Esophagus (tissue), 2 donors: ENCODE results near the gene RIPK3. TPM values are rescaled to one million over a fixed set of nuclear protein-coding genes. Genes with fewer than 3 reads are reported as not detected.

Experiments
- H3K27ac ChIP-seq, 2 donors: one replicate each; pipeline ENCODE4 v1.5.1; 2013; ENCODE audit warnings: low read depth in 2 of 2, mild to moderate bottlenecking in 2 of 2, inconsistent platforms in 1 of 2, low read length in 1 of 2, moderate library complexity in 1 of 2
- H3K27me3 ChIP-seq, 2 donors: one replicate each; pipeline ENCODE4 v1.6.1; 2013; ENCODE audit warnings: low read length in 2 of 2, control low read depth in 1 of 2, mild to moderate bottlenecking in 1 of 2; ENCODE audit not compliant: insufficient read depth in 2 of 2, control insufficient read depth in 1 of 2
- H3K36me3 ChIP-seq, 2 donors: one replicate each; pipeline ENCODE4 v1.6.1; 2013; ENCODE audit warnings: low read length in 1 of 2; ENCODE audit not compliant: control insufficient read depth in 2 of 2, insufficient read depth in 2 of 2
- H3K4me1 ChIP-seq, 2 donors: one replicate each; pipeline ENCODE4 v1.6.1; 2013; ENCODE audit warnings: low read length in 1 of 2; ENCODE audit not compliant: control insufficient read depth in 2 of 2, insufficient read depth in 2 of 2
- H3K4me3 ChIP-seq, 2 donors: one replicate each; pipeline ENCODE4 v1.5.1; 2013; ENCODE audit warnings: low read length in 2 of 2, mild to moderate bottlenecking in 2 of 2, low read depth in 1 of 2, moderate library complexity in 1 of 2
- H3K9me3 ChIP-seq, 2 donors: one replicate each; pipeline ENCODE4 v1.6.1; 2013; ENCODE audit warnings: mild to moderate bottlenecking in 2 of 2, low read depth in 1 of 2, low read length in 1 of 2, moderate library complexity in 1 of 2; ENCODE audit not compliant: control insufficient read depth in 2 of 2, insufficient read depth in 1 of 2
- WGBS, 2 donors: extraction: QIAGEN DNeasy Blood & Tissue Kit; methylation state at CpG; one replicate each; pipeline ENCODE4 v1.1.7; 2013; 5-methylcytosine and 5-hydroxymethylcytosine counted together
- polyA plus RNA-seq, 2 donors: library from polyadenylated mRNA; stranded (reverse); fragments of 200-250 nt; gene quantifications; one replicate each; pipeline ENCODE4 v1.2.3, GENCODE V29; 2013
- donor health status: healthy with polysubstance abuse.
- donor health status: Bipolar disorder and iron deficiency.

The RIPK3 gene
- polyA plus RNA-seq, 2 donors = 13.3 to 14.4 TPM

DNA sequence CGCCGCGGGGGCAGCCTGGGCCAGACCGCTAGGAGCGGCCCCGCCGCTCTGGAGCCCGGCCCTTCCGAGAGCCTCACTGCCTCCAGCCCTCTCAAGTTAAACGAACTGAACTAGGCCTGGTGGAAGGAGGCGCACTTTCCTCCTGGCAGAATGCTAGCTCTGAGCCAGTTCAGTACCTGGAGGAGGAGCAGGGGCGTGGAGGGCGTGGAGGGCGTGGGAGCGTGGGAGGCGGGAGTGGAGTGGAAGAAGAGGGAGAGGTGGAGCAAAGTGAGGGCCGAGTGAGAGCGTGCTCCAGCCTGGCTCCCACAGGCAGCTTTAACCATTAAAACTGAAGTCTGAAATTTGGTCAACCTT lies 23.2 kb downstream of the RIPK3 start:
- Histone ChIP-seq H3K36me3 (no peaks in the 10 kb centered on the region), H3K27me3 (no peaks in the 10 kb centered on the region), H3K9me3 (no peaks in the 10 kb centered on the region), H3K27ac (peak overlapping the region; percentile 46 to 93), H3K4me3 (no peak overlapping the region), H3K4me1 (peaks cover 11 to 34% of the 10 kb centered on the region in 2 donors)
- 42 to 57% methylated on average over 18 of the region's 18 CpGs for WGBS, 2 donors

DNA sequence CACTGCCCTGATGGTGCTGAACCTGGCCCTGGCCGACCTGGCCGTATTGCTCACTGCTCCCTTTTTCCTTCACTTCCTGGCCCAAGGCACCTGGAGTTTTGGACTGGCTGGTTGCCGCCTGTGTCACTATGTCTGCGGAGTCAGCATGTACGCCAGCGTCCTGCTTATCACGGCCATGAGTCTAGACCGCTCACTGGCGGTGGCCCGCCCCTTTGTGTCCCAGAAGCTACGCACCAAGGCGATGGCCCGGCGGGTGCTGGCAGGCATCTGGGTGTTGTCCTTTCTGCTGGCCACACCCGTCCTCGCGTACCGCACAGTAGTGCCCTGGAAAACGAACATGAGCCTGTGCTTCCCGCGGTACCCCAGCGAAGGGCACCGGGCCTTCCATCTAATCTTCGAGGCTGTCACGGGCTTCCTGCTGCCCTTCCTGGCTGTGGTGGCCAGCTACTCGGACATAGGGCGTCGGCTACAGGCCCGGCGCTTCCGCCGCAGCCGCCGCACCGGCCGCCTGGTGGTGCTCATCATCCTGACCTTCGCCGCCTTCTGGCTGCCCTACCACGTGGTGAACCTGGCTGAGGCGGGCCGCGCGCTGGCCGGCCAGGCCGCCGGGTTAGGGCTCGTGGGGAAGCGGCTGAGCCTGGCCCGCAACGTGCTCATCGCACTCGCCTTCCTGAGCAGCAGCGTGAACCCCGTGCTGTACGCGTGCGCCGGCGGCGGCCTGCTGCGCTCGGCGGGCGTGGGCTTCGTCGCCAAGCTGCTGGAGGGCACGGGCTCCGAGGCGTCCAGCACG lies 23.8 kb downstream of the RIPK3 start:
- Histone ChIP-seq H3K4me3 (no peak overlapping the region), H3K4me1 (peaks cover 11 to 39% of the 10 kb centered on the region in 2 donors), H3K27me3 (no peaks in the 10 kb centered on the region), H3K27ac (peak overlapping the region; percentile 46 to 93), H3K36me3 (no peaks in the 10 kb centered on the region), H3K9me3 (no peaks in the 10 kb centered on the region)
- 39 to 48% methylated on average over 69 to 70 of the region's 70 CpGs for WGBS, 2 donors

- H3K4me1 ChIP-seq = peaks cover 11 to 45% of the 10 kb centered on the region in 2 donors
- H3K9me3 ChIP-seq = no peaks in the 10 kb centered on the region
- no peaks in the 10 kb centered on the region for H3K27me3 ChIP-seq
- H3K36me3 ChIP-seq = no peaks in the 10 kb centered on the region
- peak overlapping the region; percentile 46 to 93 for H3K27ac ChIP-seq
- 74 to 79% methylated on average over 10 of the region's 10 CpGs for WGBS, 2 donors
- H3K4me3 ChIP-seq = no peak overlapping the region
Observed at GRCh38 chr14:24315243-24315806, 24.5 kb downstream of the RIPK3 start.

- H3K9me3 ChIP-seq = no peaks in the 10 kb centered on the region
- 50 to 58% methylated on average over 5 of the region's 5 CpGs for WGBS, 2 donors
- peak overlapping the region; percentile 46 to 93 for H3K27ac ChIP-seq
- H3K4me3 ChIP-seq = no peak overlapping the region
- peaks cover 12 to 52% of the 10 kb centered on the region in 2 donors for H3K4me1 ChIP-seq
- H3K27me3 ChIP-seq = no peaks in the 10 kb centered on the region
- H3K36me3 ChIP-seq = no peaks in the 10 kb centered on the region
Observed at GRCh38 chr14:24314377-24315193, 25.2 kb downstream of the RIPK3 start.

DNA sequence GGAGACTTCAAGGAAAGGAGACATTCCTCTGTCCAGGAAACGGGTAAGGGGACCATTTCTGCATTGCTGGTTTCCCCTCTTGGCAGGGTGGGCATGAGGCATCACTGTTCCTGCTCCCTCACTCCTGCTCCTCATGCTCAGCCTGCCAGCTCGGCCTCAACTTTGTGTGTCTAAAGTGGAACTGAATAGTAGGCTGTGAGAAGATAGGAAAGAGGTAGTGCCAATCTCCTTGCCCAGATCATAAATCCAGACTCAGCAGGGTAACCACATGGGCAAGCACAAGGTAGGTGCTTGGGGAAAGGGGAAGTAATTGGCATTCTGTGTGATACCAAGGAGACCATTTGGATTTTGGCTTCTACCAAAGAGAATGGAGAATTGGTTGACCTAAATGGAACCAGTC lies 25.9 kb downstream of the RIPK3 start:
- H3K4me3 ChIP-seq = no peak overlapping the region
- no peaks in the 10 kb centered on the region for H3K36me3 ChIP-seq
- 87% methylated on average over 2 of the region's 2 CpGs for WGBS, 2 donors
- H3K27ac ChIP-seq = peak overlapping the region; percentile 46 to 93
- no peaks in the 10 kb centered on the region for H3K27me3 ChIP-seq
- no peaks in the 10 kb centered on the region for H3K9me3 ChIP-seq
- peaks cover 13 to 57% of the 10 kb centered on the region in 2 donors for H3K4me1 ChIP-seq

DNA sequence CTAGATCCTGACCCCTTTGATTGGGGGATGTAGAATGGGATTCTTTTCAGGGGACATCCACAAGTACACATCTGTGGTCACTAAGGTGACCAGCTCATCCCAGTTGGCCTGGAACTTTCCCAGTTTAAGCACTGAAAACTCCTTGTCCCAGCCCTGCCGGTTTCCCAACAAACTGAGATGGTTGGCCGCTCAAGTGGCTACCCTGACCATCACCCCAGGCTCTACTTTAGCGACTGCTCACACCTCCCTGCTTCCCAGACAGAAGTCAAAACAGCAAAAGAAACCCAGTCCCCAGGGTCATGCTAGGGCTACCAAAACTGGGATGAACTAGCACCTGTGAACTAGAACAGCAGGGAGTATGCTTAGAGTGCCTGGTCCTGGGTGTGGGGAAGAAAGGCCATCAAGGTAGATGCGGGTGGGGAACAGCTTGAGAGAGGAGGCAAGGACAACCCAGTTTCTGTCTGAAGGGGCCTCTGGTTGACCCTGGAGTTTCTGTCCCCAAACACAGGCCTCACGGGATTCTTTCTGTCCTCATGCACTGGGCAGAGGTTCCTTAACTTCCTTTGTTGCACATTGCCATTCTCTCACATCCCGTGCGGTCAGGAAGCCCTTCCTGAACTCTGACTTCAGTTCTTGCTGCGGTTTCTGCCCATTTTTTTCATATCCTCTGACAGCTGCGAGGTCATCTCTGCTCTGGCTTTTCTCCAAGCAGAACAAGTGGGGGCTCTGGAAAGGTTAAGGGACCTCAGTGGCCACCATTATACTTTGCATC lies 26.9 kb downstream of the RIPK3 start:
- no peaks in the 10 kb centered on the region for H3K27me3 ChIP-seq
- peak overlapping the region; percentile 79 to 94 for H3K27ac ChIP-seq
- no peaks in the 10 kb centered on the region for H3K9me3 ChIP-seq
- H3K36me3 ChIP-seq = no peaks in the 10 kb centered on the region
- peaks cover 13 to 57% of the 10 kb centered on the region in 2 donors for H3K4me1 ChIP-seq
- H3K4me3 ChIP-seq = peak overlapping the region in 1 of 2 donors; percentile 16
- 66 to 69% methylated on average over 9 of the region's 9 CpGs for WGBS, 2 donors

- Histone ChIP-seq H3K9me3 (no peaks in the 10 kb centered on the region), H3K36me3 (peaks cover 3 to 7% of the 10 kb centered on the region in 2 donors), H3K27me3 (no peaks in the 10 kb centered on the region), H3K4me3 (peak overlapping the region; percentile 47 to 70), H3K4me1 (peaks cover 13 to 57% of the 10 kb centered on the region in 2 donors), H3K27ac (peak overlapping the region; percentile 93 to 94)
- 72 to 91% methylated on average over 1 of the region's 1 CpG for WGBS, 2 donors
Observed at GRCh38 chr14:24311837-24312615, 27.8 kb downstream of the RIPK3 start.

DNA sequence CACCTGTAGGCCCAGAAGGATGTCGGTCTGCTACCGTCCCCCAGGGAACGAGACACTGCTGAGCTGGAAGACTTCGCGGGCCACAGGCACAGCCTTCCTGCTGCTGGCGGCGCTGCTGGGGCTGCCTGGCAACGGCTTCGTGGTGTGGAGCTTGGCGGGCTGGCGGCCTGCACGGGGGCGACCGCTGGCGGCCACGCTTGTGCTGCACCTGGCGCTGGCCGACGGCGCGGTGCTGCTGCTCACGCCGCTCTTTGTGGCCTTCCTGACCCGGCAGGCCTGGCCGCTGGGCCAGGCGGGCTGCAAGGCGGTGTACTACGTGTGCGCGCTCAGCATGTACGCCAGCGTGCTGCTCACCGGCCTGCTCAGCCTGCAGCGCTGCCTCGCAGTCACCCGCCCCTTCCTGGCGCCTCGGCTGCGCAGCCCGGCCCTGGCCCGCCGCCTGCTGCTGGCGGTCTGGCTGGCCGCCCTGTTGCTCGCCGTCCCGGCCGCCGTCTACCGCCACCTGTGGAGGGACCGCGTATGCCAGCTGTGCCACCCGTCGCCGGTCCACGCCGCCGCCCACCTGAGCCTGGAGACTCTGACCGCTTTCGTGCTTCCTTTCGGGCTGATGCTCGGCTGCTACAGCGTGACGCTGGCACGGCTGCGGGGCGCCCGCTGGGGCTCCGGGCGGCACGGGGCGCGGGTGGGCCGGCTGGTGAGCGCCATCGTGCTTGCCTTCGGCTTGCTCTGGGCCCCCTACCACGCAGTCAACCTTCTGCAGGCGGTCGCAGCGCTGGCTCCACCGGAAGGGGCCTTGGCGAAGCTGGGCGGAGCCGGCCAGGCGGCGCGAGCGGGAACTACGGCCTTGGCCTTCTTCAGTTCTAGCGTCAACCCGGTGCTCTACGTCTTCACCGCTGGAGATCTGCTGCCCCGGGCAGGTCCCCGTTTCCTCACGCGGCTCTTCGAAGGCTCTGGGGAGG lies 28.9 kb downstream of the RIPK3 start, which contains the start of gene LTB4R:
TSS of gene LTB4R (plus strand) at position 857 of the 959 bp plus-strand sequence. CDS start 4,150 bp downstream, outside the sequence.
- no peaks in the 10 kb centered on the region for H3K27me3 ChIP-seq
- H3K9me3 ChIP-seq = no peaks in the 10 kb centered on the region
- H3K4me3 ChIP-seq = peak within 1 kb of the TSS; percentile 47 to 70
- H3K27ac ChIP-seq = peak within 1 kb of the TSS; percentile 93 to 94
- H3K4me1 ChIP-seq = peaks cover 6 to 48% of the 10 kb centered on the region in 2 donors
- peaks cover 7 to 15% of the 10 kb centered on the region in 2 donors for H3K36me3 ChIP-seq
- WGBS, 2 donors = 3 to 16% methylated on average over 96 to 99 of the region's 99 CpGs
